ENCODE data around the gene BRINP1.

DNA sequence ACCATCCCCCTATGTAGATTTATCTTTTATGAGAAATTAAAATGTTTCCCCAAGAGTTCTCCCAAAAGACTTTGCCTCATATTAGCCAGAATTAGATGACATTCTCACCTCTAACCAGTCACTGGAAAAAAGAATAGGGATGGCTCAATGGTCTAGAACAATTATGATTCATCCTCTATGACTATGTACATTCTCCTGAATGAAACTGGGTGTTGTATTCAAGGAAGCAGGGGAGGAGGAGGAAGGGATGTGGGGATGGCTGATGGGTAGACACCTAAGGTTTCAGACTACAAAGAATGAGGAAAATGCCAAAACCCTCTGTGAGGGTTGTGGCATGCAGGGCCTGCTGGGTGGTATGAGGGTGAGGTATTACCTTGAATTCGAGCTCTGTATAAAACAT is 49.5 kb upstream of the BRINP1 start:
- TF ChIP-seq, protein P1, sequence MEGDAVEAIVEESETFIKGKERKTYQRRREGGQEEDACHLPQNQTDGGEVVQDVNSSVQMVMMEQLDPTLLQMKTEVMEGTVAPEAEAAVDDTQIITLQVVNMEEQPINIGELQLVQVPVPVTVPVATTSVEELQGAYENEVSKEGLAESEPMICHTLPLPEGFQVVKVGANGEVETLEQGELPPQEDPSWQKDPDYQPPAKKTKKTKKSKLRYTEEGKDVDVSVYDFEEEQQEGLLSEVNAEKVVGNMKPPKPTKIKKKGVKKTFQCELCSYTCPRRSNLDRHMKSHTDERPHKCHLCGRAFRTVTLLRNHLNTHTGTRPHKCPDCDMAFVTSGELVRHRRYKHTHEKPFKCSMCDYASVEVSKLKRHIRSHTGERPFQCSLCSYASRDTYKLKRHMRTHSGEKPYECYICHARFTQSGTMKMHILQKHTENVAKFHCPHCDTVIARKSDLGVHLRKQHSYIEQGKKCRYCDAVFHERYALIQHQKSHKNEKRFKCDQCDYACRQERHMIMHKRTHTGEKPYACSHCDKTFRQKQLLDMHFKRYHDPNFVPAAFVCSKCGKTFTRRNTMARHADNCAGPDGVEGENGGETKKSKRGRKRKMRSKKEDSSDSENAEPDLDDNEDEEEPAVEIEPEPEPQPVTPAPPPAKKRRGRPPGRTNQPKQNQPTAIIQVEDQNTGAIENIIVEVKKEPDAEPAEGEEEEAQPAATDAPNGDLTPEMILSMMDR (IDR thresholded peaks at IDR 0.05; ENCODE audit: poor library complexity), result no peak
- TF ChIP-seq EZH2phosphoT487 (IDR thresholded peaks at IDR 0.05; ENCODE audit: low read depth, severe bottlenecking, unreplicated experiment) (no peak), EZH2 (IDR thresholded peaks at IDR 0.05; ENCODE audit: borderline replicate concordance) (no peak)
